ENCODE measurements around the gene CD48.

The CD48 gene

DNA sequence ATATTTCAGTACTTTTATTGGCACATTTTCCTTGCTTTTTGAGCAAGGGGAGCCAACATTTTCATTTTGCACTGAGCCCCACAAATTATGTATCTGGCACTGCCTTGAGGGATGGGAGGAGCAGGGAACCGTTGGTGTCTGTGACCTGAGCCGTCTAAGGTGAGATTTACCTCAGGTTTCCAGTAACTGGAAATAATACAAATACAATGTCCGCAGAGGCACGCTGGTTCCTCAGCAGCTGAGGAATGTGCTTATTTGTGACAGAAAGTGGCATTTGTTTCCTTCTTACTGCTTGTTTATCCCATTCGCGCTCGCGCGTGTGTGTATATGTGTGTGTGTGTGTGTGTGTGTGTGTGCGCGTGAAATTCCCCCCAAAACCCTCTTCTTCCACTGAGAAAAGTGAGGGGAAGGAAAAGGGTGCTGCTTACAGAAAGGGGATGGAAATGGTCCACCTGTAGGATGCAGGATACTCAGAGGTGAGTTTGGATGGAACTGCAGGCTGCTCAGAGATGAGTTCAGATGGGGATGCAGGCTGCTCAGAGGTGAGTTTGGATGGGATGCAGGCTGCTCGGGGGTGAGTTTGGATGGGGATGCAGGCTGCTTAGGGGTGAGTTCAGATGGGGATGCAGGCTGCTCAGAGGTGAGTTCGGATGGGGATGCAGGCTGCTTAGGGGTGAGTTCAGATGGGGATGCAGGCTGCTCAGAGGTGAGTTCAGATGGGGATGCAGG is 34.6 kb downstream of the CD48 start:
- no peak for DNase-seq (ENCODE audit: low read depth in 2 of 2)

- peak; percentile 54 to 66 for DNase-seq (ENCODE audit: low read depth in 2 of 2)
Observed at GRCh38 chr1:160675641-160676410, 35.8 kb downstream of the CD48 start.

DNA sequence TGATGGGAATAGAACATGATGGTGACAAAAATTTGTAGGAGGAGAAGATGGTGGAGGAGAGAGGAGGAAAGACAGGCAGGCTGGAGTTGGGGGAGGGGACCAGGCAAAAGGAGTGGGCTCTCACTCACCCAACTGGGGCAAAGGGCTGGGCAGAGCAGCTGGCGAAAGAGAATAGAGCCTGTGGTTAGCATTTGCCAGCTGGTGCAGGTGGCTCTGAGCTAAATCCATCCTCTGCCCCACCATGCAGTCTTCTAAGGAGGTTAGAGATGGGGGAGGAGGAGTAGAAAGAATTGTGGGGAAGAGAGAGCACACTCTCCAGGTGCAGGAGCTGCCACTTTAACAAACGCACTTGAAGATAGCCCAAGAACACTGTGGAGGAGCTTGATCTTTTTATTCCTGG is 37.2 kb downstream of the CD48 start:
- DNase-seq (ENCODE audit: low read depth in 2 of 2), result no peak

- DNase-seq (ENCODE audit: low read depth in 2 of 2), result no peak
Observed at GRCh38 chr1:160672789-160673695, 38.6 kb downstream of the CD48 start.

GRCh38 chr1:160671603-160672517 is 39.8 kb downstream of the CD48 start:
- no peak for DNase-seq (ENCODE audit: low read depth in 2 of 2)

GRCh38 chr1:160670701-160671100 is 40.9 kb downstream of the CD48 start:
- no peak for DNase-seq (ENCODE audit: low read depth in 2 of 2)

GRCh38 chr1:160669802-160670201 is 41.8 kb downstream of the CD48 start:
- DNase-seq (ENCODE audit: low read depth in 2 of 2), result no peak

- DNase-seq (ENCODE audit: low read depth in 2 of 2), result no peak
Observed at GRCh38 chr1:160669276-160669675, 42.3 kb downstream of the CD48 start.

DNA sequence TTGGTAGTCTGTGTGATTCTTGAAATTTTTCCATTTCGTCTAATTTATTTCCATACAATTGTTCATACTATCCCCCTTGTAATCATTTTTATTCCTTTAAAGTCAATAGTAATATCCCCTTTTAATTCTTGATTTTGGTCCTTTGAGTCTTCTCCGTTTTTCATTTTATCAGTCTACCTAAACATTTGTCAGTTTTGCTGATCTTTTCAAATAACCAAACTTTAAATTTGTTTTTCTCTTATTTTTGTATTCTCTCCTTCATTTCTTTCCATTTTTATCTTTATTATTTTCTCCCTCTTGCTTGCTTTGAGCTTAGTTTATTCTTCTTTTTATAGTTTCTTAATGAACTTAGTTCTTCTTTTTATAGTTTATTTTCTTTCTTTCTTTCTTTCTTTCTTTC is 43.7 kb downstream of the CD48 start:
- no peak for DNase-seq (ENCODE audit: low read depth in 2 of 2)

- no peak for DNase-seq (ENCODE audit: low read depth in 2 of 2)
Observed at GRCh38 chr1:160666079-160666442, 45.6 kb downstream of the CD48 start.

GRCh38 chr1:160665330-160666078 is 46.1 kb downstream of the CD48 start:
- no peak for DNase-seq (ENCODE audit: low read depth in 2 of 2)

DNA sequence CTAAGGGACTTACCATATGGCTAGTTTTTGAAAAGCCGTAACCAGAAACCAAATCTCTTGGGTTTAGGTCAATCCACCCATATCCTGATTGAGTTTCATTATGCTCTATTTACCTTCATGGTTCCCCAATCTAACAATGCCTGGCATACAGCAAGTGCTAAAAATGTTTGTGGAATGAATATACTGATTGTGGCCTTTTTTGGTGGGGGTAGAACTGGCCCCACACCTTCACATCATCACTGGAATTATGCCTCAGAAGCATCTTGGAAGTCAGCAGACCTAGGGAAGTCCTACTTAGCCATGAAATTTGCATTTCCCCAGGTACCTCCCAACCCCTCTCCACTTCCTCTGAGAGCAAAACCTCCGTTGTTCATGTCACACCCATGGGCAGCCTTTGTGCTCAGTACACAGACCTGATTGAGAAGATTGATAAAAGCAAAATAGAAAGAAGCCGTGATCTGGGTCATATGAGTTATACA is 47.0 kb downstream of the CD48 start:
- no peak for DNase-seq (ENCODE audit: low read depth in 2 of 2)

- DNase-seq (ENCODE audit: low read depth in 2 of 2), result no peak
Observed at GRCh38 chr1:160662910-160663309, 48.7 kb downstream of the CD48 start.

- DNase-seq (ENCODE audit: low read depth in 2 of 2), result no peak
Observed at GRCh38 chr1:160659566-160659965, 52.1 kb downstream of the CD48 start.

- no peak for DNase-seq (ENCODE audit: low read depth in 2 of 2)
Observed at GRCh38 chr1:160658814-160659193, 52.8 kb downstream of the CD48 start.

DNA sequence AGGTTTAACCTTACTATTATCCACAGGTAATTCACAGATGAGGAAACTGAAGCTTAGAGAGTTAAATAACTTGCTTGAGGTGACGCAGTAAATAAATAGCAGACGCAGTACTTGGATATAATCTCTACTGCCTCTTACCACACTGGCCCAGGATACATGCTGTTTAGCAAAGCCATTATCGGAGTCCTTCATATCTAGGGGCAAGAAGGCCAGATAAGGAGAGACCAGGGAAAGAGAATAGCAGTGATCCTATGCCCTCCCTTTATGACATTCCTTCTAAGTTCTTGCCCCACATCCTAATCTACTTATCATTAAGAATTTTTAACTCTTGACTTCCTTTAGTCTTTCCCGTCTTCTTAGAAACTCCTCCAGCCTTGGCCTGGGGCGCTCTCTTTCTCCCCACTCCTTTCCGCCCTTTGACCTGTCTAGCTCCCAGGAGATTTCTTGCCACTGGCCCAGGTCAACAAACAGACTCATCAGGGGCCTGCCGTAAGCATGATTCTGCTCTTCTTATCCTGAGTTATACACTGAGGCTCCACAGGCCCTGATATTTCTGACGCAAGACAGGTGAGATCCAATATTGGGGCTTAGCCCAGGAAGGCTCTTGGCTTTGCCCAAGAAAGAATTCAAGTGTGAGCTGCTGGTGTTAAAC is 53.3 kb downstream of the CD48 start:
- no peak for DNase-seq (ENCODE audit: low read depth in 2 of 2)

GRCh38 chr1:160657250-160657781 is 54.3 kb downstream of the CD48 start:
- no peak for DNase-seq (ENCODE audit: low read depth in 2 of 2)

- DNase-seq (ENCODE audit: low read depth in 2 of 2), result no peak
Observed at GRCh38 chr1:160656737-160657136, 54.9 kb downstream of the CD48 start.

DNA sequence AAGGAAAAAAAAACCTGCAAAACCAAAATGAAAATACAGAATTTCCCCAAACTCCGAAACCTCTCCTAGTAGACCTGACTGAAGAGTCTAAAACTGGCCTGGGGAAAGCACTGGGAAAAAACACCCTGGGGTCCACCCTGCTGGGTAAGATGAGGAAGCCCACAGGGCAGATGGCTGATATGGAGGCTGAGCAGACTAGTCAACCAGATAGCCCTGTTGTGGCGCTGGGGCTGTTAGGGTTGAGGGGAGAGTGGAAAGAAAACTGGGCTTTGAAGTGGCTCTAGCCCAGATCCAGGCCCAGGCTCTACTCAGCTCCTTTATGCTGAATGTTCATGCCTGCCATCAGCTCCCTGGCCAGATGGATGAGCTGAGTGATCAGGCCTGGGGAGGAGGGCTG is 58.0 kb downstream of the CD48 start:
- no peak for DNase-seq (ENCODE audit: low read depth in 2 of 2)
